GM23338 (cell line): ENCODE measurements around the gene TMEM150A. TPM values are rescaled to one million over a fixed set of nuclear protein-coding genes. Genes with fewer than 3 reads are reported as not detected.

Source experiments
- ATAC-seq: fragments of 200-7000 bp; cut with Tn5 transposase; 3 replicates; pipeline ENCODE4 v1.9.1; 2020
- DNase-seq: peaks from one replicate; pipeline ENCODE4 v3.0.0-alpha.2; 2015; ENCODE audit warnings: low spot score
- H2AFZ ChIP-seq: fragments of 200-600 bp; sonication (generic); 2 replicates; pipeline ENCODE4 v1.8.0; 2016; ENCODE audit warnings: antibody characterized with exemption, mild to moderate bottlenecking, moderate library complexity
- H3F3A ChIP-seq: fragments of 200-600 bp; sonication (generic); replicated peaks from 2 replicates; pipeline ENCODE4 v1.8.0; 2017; ENCODE audit warnings: antibody characterized with exemption, mixed run types, low read depth
- H3K27ac ChIP-seq: fragments of 200-600 bp; sonication (generic); 2 replicates; pipeline ENCODE4 v1.6.1; 2016; ENCODE audit warnings: low read depth
- H3K27me3 ChIP-seq: fragments of 200-600 bp; sonication (generic); 2 replicates; pipeline ENCODE4 v1.8.0; 2016; ENCODE audit warnings: mild to moderate bottlenecking, mixed run types, moderate library complexity; ENCODE audit not compliant: insufficient read depth
- H3K36me3 ChIP-seq: fragments of 200-600 bp; sonication (generic); 2 replicates; pipeline ENCODE4 v1.8.0; 2016; ENCODE audit warnings: mild to moderate bottlenecking; ENCODE audit not compliant: insufficient read depth
- H3K4me1 ChIP-seq: fragments of 200-600 bp; sonication (generic); 2 replicates; pipeline ENCODE4 v1.8.0; 2016; ENCODE audit warnings: mild to moderate bottlenecking, moderate library complexity; ENCODE audit not compliant: insufficient read depth
- H3K4me2 ChIP-seq: fragments of 200-600 bp; sonication (generic); 2 replicates; pipeline ENCODE4 v1.7.1; 2017; ENCODE audit warnings: mixed run types
- H3K4me3 ChIP-seq: fragments of 200-600 bp; sonication (generic); 2 replicates; pipeline ENCODE4 v1.6.1; 2016; ENCODE audit warnings: mixed run types
- H3K79me2 ChIP-seq: fragments of 200-600 bp; sonication (generic); replicated peaks from 2 replicates; pipeline ENCODE4 v1.8.0; 2017; ENCODE audit warnings: mild to moderate bottlenecking; ENCODE audit not compliant: insufficient read depth
- H3K9me2 ChIP-seq: fragments of 200-600 bp; sonication (generic); 2 replicates; pipeline ENCODE4 v1.8.0; 2017; ENCODE audit not compliant: insufficient read depth
- H4K20me1 ChIP-seq: fragments of 200-600 bp; sonication (generic); replicated peaks from 2 replicates; pipeline ENCODE4 v1.8.0; 2017; ENCODE audit warnings: mild to moderate bottlenecking; ENCODE audit not compliant: insufficient read depth
- H3K27ac Mint-ChIP-seq: 2 replicates; pipeline ENCODE4 v1.8.0; 2020; ENCODE audit warnings: inconsistent platforms, mild to moderate bottlenecking, moderate library complexity, mixed read lengths
- H3K27me3 Mint-ChIP-seq: 3 replicates; pipeline ENCODE4 v1.8.0; 2022; ENCODE audit warnings: low read depth, mild to moderate bottlenecking, moderate library complexity, mixed read lengths, inconsistent platforms; ENCODE audit not compliant: insufficient read depth, poor library complexity
- H3K36me3 Mint-ChIP-seq: 3 replicates; pipeline ENCODE4 v1.8.0; 2021; ENCODE audit warnings: low read depth, mild to moderate bottlenecking, inconsistent platforms, moderate library complexity, mixed read lengths
- H3K4me1 Mint-ChIP-seq: 3 replicates; pipeline ENCODE4 v1.8.0; 2020; ENCODE audit warnings: mild to moderate bottlenecking, inconsistent platforms, mixed read lengths
- H3K4me3 Mint-ChIP-seq: 3 replicates; pipeline ENCODE4 v1.8.0; 2021; ENCODE audit warnings: moderate library complexity, mild to moderate bottlenecking, inconsistent platforms, mixed read lengths
- H3K9me3 Mint-ChIP-seq: 3 replicates; pipeline ENCODE4 v1.8.0; 2020; ENCODE audit warnings: moderate library complexity, mild to moderate bottlenecking, inconsistent platforms, mixed read lengths
- CREB1 ChIP-seq: fragments of 250-450 bp; sonication (Bioruptor Pico); IDR thresholded peaks from 2 replicates; pipeline ENCODE4 v1.5.0; 2020; ENCODE audit warnings: low read depth, mild to moderate bottlenecking, moderate library complexity
- CTCF ChIP-seq, 2 experiments: fragments of 200-600 bp in 1 of 2; sonication (generic) in 1 of 2; conservative IDR thresholded peaks; 2 replicates each; pipeline versions ENCODE4 v1.5.1 to v1.6.1; 2016 to 2017; ENCODE audit warnings: antibody characterized with exemption in 2 of 2, low read depth in 2 of 2, mild to moderate bottlenecking in 2 of 2, moderate library complexity in 1 of 2
- EZH2 ChIP-seq: fragments of 200-600 bp; sonication (generic); IDR thresholded peaks from one replicate; pipeline ENCODE4 v1.8.0; 2017; ENCODE audit warnings: antibody characterized with exemption, mild to moderate bottlenecking, low read depth; ENCODE audit not compliant: unreplicated experiment
- EZH2phosphoT487 ChIP-seq: fragments of 200-600 bp; sonication (generic); IDR thresholded peaks from one replicate; pipeline ENCODE4 v1.8.1; 2018; ENCODE audit warnings: antibody characterized with exemption; ENCODE audit not compliant: unreplicated experiment
- JUNB ChIP-seq: IDR thresholded peaks from one replicate; pipeline ENCODE4 v1.6.1; 2016; ENCODE audit warnings: antibody characterized with exemption; ENCODE audit not compliant: unreplicated experiment
- NANOG ChIP-seq: IDR thresholded peaks from 2 replicates; pipeline ENCODE4 v1.6.1; 2016; ENCODE audit warnings: antibody characterized with exemption, borderline replicate concordance
- POLR2AphosphoS5 ChIP-seq: IDR thresholded peaks from 2 replicates; pipeline ENCODE4 v1.6.1; 2016; ENCODE audit warnings: antibody characterized with exemption, low read depth
- REST ChIP-seq: IDR thresholded peaks from one replicate; pipeline ENCODE4 v1.6.1; 2018; ENCODE audit warnings: antibody characterized with exemption; ENCODE audit not compliant: unreplicated experiment
- STAT1 ChIP-seq: IDR thresholded peaks from one replicate; pipeline ENCODE4 v1.6.1; 2016; ENCODE audit warnings: antibody characterized with exemption; ENCODE audit not compliant: unreplicated experiment
- ZNF114 ChIP-seq: fragments of 250-450 bp; sonication (Bioruptor Pico); IDR thresholded peaks from 2 replicates; pipeline ENCODE4 v1.5.0; 2020; ENCODE audit warnings: mild to moderate bottlenecking, moderate library complexity
- ZNF331 ChIP-seq: fragments of 250-450 bp; sonication (Bioruptor Pico); IDR thresholded peaks from 2 replicates; pipeline ENCODE4 v1.5.0; 2020; ENCODE audit warnings: low read depth, mild to moderate bottlenecking, moderate library complexity
- polyA plus RNA-seq: library from polyadenylated mRNA; unstranded; fragments of >200 nt; fragmentation: Nextera tagmentation; extraction: Ambion mirVana; gene quantifications from 2 replicates; pipeline ENCODE4 v1.2.1, GENCODE V29; 2016
- total RNA-seq: library from RNA; depleted of rRNA; stranded (reverse); fragments of >200 nt; shearing (Covaris generic); gene quantifications from 2 replicates; pipeline ENCODE4 v1.2.3, GENCODE V29; 2014
- TF ChIP-seq, protein P1 (sequence below): fragments of 250-450 bp; sonication (Bioruptor Pico); IDR thresholded peaks from 2 replicates; pipeline ENCODE4 v1.5.0; 2020; ENCODE audit warnings: mild to moderate bottlenecking, moderate library complexity
- TF ChIP-seq, protein P2 (sequence below): IDR thresholded peaks from 2 replicates; pipeline ENCODE4 v1.6.1; 2016; ENCODE audit warnings: antibody characterized with exemption

TMEM150A gene
- total and polyA plus RNA-seq, 2 experiments from 2014 or later = 16.4 to 27.9 TPM

- Mint-ChIP-seq H3K9me3 (no peaks in the 10 kb centered on the region), H3K36me3 (peaks cover 90% of the 10 kb centered on the region), H3K27me3 (peaks cover 11% of the 10 kb centered on the region), H3K4me3 (no peak overlapping the region), H3K4me1 (no peaks in the 10 kb centered on the region), H3K27ac (no peak overlapping the region)
- no peak overlapping the region for H3K27ac ChIP-seq
- H3F3A ChIP-seq = no peaks in the 10 kb centered on the region
- H3K4me2 ChIP-seq = no peak overlapping the region
- no peaks in the 10 kb centered on the region for H3K4me1 ChIP-seq
- DNase-seq (no peak), ATAC-seq (no peak)
- H3K36me3 ChIP-seq = peaks cover 96% of the 10 kb centered on the region
- peaks cover 5% of the 10 kb centered on the region for H4K20me1 ChIP-seq
- no peak overlapping the region for H2AFZ ChIP-seq
- H3K4me3 ChIP-seq = no peak overlapping the region
- no peaks in the 10 kb centered on the region for H3K27me3 ChIP-seq
- H3K79me2 ChIP-seq = 0 out of 2 replicates have a peak, but pooled peaks cover 5% of the 10 kb centered on the region
- TF ChIP-seq, protein P1, sequence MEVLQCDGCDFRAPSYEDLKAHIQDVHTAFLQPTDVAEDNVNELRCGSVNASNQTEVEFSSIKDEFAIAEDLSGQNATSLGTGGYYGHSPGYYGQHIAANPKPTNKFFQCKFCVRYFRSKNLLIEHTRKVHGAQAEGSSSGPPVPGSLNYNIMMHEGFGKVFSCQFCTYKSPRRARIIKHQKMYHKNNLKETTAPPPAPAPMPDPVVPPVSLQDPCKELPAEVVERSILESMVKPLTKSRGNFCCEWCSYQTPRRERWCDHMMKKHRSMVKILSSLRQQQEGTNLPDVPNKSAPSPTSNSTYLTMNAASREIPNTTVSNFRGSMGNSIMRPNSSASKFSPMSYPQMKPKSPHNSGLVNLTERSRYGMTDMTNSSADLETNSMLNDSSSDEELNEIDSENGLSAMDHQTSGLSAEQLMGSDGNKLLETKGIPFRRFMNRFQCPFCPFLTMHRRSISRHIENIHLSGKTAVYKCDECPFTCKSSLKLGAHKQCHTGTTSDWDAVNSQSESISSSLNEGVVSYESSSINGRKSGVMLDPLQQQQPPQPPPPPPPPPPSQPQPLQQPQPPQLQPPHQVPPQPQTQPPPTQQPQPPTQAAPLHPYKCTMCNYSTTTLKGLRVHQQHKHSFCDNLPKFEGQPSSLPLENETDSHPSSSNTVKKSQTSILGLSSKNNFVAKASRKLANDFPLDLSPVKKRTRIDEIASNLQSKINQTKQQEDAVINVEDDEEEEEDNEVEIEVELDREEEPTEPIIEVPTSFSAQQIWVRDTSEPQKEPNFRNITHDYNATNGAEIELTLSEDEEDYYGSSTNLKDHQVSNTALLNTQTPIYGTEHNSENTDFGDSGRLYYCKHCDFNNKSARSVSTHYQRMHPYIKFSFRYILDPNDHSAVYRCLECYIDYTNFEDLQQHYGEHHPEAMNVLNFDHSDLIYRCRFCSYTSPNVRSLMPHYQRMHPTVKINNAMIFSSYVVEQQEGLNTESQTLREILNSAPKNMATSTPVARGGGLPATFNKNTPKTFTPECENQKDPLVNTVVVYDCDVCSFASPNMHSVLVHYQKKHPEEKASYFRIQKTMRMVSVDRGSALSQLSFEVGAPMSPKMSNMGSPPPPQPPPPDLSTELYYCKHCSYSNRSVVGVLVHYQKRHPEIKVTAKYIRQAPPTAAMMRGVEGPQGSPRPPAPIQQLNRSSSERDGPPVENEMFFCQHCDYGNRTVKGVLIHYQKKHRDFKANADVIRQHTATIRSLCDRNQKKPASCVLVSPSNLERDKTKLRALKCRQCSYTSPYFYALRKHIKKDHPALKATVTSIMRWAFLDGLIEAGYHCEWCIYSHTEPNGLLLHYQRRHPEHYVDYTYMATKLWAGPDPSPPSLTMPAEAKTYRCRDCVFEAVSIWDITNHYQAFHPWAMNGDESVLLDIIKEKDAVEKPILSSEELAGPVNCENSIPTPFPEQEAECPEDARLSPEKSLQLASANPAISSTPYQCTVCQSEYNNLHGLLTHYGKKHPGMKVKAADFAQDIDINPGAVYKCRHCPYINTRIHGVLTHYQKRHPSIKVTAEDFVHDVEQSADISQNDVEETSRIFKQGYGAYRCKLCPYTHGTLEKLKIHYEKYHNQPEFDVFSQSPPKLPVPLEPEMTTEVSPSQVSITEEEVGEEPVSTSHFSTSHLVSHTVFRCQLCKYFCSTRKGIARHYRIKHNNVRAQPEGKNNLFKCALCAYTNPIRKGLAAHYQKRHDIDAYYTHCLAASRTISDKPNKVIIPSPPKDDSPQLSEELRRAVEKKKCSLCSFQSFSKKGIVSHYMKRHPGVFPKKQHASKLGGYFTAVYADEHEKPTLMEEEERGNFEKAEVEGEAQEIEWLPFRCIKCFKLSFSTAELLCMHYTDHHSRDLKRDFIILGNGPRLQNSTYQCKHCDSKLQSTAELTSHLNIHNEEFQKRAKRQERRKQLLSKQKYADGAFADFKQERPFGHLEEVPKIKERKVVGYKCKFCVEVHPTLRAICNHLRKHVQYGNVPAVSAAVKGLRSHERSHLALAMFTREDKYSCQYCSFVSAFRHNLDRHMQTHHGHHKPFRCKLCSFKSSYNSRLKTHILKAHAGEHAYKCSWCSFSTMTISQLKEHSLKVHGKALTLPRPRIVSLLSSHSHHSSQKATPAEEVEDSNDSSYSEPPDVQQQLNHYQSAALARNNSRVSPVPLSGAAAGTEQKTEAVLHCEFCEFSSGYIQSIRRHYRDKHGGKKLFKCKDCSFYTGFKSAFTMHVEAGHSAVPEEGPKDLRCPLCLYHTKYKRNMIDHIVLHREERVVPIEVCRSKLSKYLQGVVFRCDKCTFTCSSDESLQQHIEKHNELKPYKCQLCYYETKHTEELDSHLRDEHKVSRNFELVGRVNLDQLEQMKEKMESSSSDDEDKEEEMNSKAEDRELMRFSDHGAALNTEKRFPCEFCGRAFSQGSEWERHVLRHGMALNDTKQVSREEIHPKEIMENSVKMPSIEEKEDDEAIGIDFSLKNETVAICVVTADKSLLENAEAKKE (CRISPR knock-in tag) = no peak
- TF ChIP-seq STAT1 (no peak), ZNF331 (CRISPR knock-in tag) (no peak), REST (no peak), ZNF114 (CRISPR knock-in tag) (no peak), EZH2 (no peak), POLR2AphosphoS5 (no peak), NANOG (no peak), CTCF (conservative IDR thresholded peaks at IDR 0.05; ENCODE audit: low read depth in 2 of 2) (no peak), JUNB (no peak), CREB1 (CRISPR knock-in tag) (no peak), EZH2phosphoT487 (no peak)
- TF ChIP-seq, protein P2, sequence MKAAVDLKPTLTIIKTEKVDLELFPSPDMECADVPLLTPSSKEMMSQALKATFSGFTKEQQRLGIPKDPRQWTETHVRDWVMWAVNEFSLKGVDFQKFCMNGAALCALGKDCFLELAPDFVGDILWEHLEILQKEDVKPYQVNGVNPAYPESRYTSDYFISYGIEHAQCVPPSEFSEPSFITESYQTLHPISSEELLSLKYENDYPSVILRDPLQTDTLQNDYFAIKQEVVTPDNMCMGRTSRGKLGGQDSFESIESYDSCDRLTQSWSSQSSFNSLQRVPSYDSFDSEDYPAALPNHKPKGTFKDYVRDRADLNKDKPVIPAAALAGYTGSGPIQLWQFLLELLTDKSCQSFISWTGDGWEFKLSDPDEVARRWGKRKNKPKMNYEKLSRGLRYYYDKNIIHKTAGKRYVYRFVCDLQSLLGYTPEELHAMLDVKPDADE = no peak
- no peaks in the 10 kb centered on the region for H3K9me2 ChIP-seq
Measured at GRCh38 chr2:85628658-85629057, 26.2 kb upstream of the TMEM150A start.
